ENCODE data around the gene MGLL. TPM values are rescaled to one million over a fixed set of nuclear protein-coding genes. Genes with fewer than 3 reads are reported as not detected.

Gene MGLL
- total RNA-seq, 1 experiment from 2014 or later: 12.6 TPM

GRCh38 chr3:127670229-127670559, 152.1 kb downstream of the MGLL start:
- Mint-ChIP-seq H3K4me1 (ENCODE audit: insufficient read depth, unreplicated experiment) (peaks cover 17% of the 10 kb centered on the region), H3K27ac (ENCODE audit: low read depth, unreplicated experiment) (no peak overlapping the region), H3K9me3 (ENCODE audit: unreplicated experiment) (no peaks in the 10 kb centered on the region), H3K4me3 (ENCODE audit: unreplicated experiment) (no peak overlapping the region), H3K36me3 (ENCODE audit: insufficient read depth, unreplicated experiment) (no peaks in the 10 kb centered on the region), H3K27me3 (ENCODE audit: insufficient read depth, unreplicated experiment) (no peaks in the 10 kb centered on the region)
- intact Hi-C loops (cut with micrococcal nuclease): no loop called here
- ChIA-PET CTCF (interaction anchor here (0.6 to 1.2 kb wide), 2 partner anchors 19 to 23 kb away, joined by 3 read pairs; no protein-coding TSS in a partner anchor), POLR2A (no interaction called here)
- TF ChIP-seq CTCF (IDR thresholded peaks at IDR 0.05; ENCODE audit: unreplicated experiment): no peak
- DNase-seq (ENCODE audit: unreplicated experiment): no peak
- BruUV-seq (replicated peaks): no TSS peak

GRCh38 chr3:127669541-127670228, 152.6 kb downstream of the MGLL start:
- Mint-ChIP-seq H3K36me3 (ENCODE audit: insufficient read depth, unreplicated experiment) (peaks cover under 1% of the 10 kb centered on the region), H3K4me3 (ENCODE audit: unreplicated experiment) (no peak overlapping the region), H3K9me3 (ENCODE audit: unreplicated experiment) (no peaks in the 10 kb centered on the region), H3K4me1 (ENCODE audit: insufficient read depth, unreplicated experiment) (peaks cover 14% of the 10 kb centered on the region), H3K27ac (ENCODE audit: low read depth, unreplicated experiment) (no peak overlapping the region), H3K27me3 (ENCODE audit: insufficient read depth, unreplicated experiment) (no peaks in the 10 kb centered on the region)
- POLR2A ChIA-PET: no interaction called here
- TF ChIP-seq CTCF (IDR thresholded peaks at IDR 0.05; ENCODE audit: unreplicated experiment): no peak
- CTCF ChIA-PET: interaction anchor here (0.6 kb wide), 1 partner anchor 22 kb away, joined by 3 read pairs; no protein-coding TSS in a partner anchor
- BruUV-seq (replicated peaks): no TSS peak
- intact Hi-C loops (cut with micrococcal nuclease): no loop called here
- DNase-seq (ENCODE audit: unreplicated experiment): no peak

GRCh38 chr3:127668906-127669305, 153.4 kb downstream of the MGLL start:
- DNase-seq (ENCODE audit: unreplicated experiment): no peak
- CTCF ChIA-PET: interaction anchor here (0.6 to 1.3 kb wide), 2 partner anchors 27 to 922 kb away, joined by 3 to 6 read pairs; no protein-coding TSS in a partner anchor
- H3K27ac Mint-ChIP-seq (ENCODE audit: low read depth, unreplicated experiment): no peak overlapping the region
- no peaks in the 10 kb centered on the region for H3K9me3 Mint-ChIP-seq (ENCODE audit: unreplicated experiment)
- POLR2A ChIA-PET: no interaction called here
- BruUV-seq (replicated peaks): no TSS peak
- TF ChIP-seq CTCF (IDR thresholded peaks at IDR 0.05; ENCODE audit: unreplicated experiment): no peak
- no peak overlapping the region for H3K4me3 Mint-ChIP-seq (ENCODE audit: unreplicated experiment)
- peaks cover 8% of the 10 kb centered on the region for H3K36me3 Mint-ChIP-seq (ENCODE audit: insufficient read depth, unreplicated experiment)
- intact Hi-C loops (cut with micrococcal nuclease): no loop called here
- H3K27me3 Mint-ChIP-seq (ENCODE audit: insufficient read depth, unreplicated experiment): no peaks in the 10 kb centered on the region
- peaks cover 6% of the 10 kb centered on the region for H3K4me1 Mint-ChIP-seq (ENCODE audit: insufficient read depth, unreplicated experiment)

GRCh38 chr3:127667119-127667681, 155.1 kb downstream of the MGLL start:
- DNase-seq (ENCODE audit: unreplicated experiment): no peak
- TF ChIP-seq CTCF (IDR thresholded peaks at IDR 0.05; ENCODE audit: unreplicated experiment): no peak
- CTCF ChIA-PET: no interaction called here
- Mint-ChIP-seq H3K27ac (ENCODE audit: low read depth, unreplicated experiment) (no peak overlapping the region), H3K36me3 (ENCODE audit: insufficient read depth, unreplicated experiment) (peaks cover 11% of the 10 kb centered on the region), H3K9me3 (ENCODE audit: unreplicated experiment) (no peaks in the 10 kb centered on the region), H3K4me3 (ENCODE audit: unreplicated experiment) (no peak overlapping the region), H3K27me3 (ENCODE audit: insufficient read depth, unreplicated experiment) (no peaks in the 10 kb centered on the region), H3K4me1 (ENCODE audit: insufficient read depth, unreplicated experiment) (no peaks in the 10 kb centered on the region)
- intact Hi-C loops (cut with micrococcal nuclease): no loop called here
- BruUV-seq (replicated peaks): no TSS peak
- POLR2A ChIA-PET: no interaction called here

All from MCF 10A (cell line).